Liver (tissue), 3 donors: ENCODE data around the gene SLX4IP.

Source experiments
- CTCF ChIP-seq: fragments of 150-350 bp; IDR thresholded peaks from 2 replicates; pipeline ENCODE4 v1.5.1; 2017; ENCODE audit warnings: improper control_type of control experiment, low read depth, low read length; ENCODE audit not compliant: missing input control
- HNF4G ChIP-seq: IDR thresholded peaks from 2 replicates; pipeline ENCODE4 v1.6.1; 2016; ENCODE audit warnings: antibody characterized with exemption
- MAX ChIP-seq: IDR thresholded peaks from 2 replicates; pipeline ENCODE4 v1.6.1; 2016; ENCODE audit warnings: antibody characterized with exemption
- SP1 ChIP-seq: IDR thresholded peaks from 2 replicates; pipeline ENCODE4 v1.6.1; 2018; ENCODE audit warnings: antibody characterized with exemption, mild to moderate bottlenecking
- donor health status: healthy.
- donor health status: healthy.

- no peak for TF ChIP-seq CTCF
- no peak for TF ChIP-seq MAX
- no peak for TF ChIP-seq HNF4G
- no peak for TF ChIP-seq SP1
Observed at GRCh38 chr20:10465135-10465534, 30.0 kb downstream of the SLX4IP start.
